Bronchial epithelial cell (primary cell): ENCODE results near the gene MEDAG. TPM values are rescaled to one million over a fixed set of nuclear protein-coding genes. Genes with fewer than 3 reads are reported as not detected.
"Not testable (repeated sequence)": the region's sequence is repeated elsewhere in the genome, so short reads cannot be mapped to it uniquely, and the experiment has no call there.

ENCODE experiments used
- DNase-seq: peaks from one replicate; pipeline ENCODE4 v3.0.0-alpha.2; 2010; ENCODE audit warnings: low read depth
- FAIRE-seq: peaks from 2 replicates; lab custom pipeline; 2011; peaks lifted over from hg19 to GRCh38; lab: Jason Lieb, UNC
- H3K27me3 ChIP-seq: 2 replicates; pipeline ENCODE4 v1.5.1; 2011; ENCODE audit warnings: low read length; ENCODE audit not compliant: control insufficient read depth, insufficient read depth
- H3K36me3 ChIP-seq: 2 replicates; pipeline ENCODE4 v1.5.1; 2011; ENCODE audit warnings: low read length; ENCODE audit not compliant: control insufficient read depth, insufficient read depth
- H3K4me3 ChIP-seq: 2 replicates; pipeline ENCODE4 v1.5.1; 2011; ENCODE audit warnings: mild to moderate bottlenecking, low read depth, low read length, control low read depth
- total RNA-seq: library from RNA; depleted of rRNA; stranded (reverse); fragments of >200 nt; gene quantifications from 2 replicates; pipeline ENCODE4 v1.2.1, GENCODE V29; 2014
- TF ChIP-seq, protein P1 (sequence below): IDR thresholded peaks from 2 replicates; pipeline ENCODE4 v1.5.1; 2011; ENCODE audit warnings: mild to moderate bottlenecking, moderate library complexity, low read length, control low read depth, inconsistent platforms; ENCODE audit not compliant: insufficient read depth, severe bottlenecking

The MEDAG gene
- total RNA-seq, 1 donor from 2014 or later: 0.53 TPM

DNA sequence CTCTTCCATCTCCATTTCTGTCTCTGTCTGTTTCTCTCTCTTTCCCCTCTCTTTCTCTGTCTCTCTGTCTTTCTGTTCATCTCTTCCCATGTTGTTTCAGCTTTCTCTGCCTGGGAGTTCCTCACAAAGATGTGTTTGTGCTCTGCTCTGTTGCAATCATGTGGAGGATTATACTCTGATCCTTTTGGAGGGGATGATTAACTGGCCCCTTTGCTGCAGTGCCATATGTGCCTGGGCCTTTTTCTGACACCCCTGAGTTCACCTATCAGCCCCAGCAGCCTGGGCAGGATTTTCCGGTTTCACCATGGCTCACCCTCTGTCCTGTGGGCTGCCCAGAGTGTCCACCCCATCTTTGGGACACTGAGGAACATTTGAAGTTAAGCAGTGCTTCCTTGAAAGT, 17.3 kb downstream of the MEDAG start:
- H3K4me3 ChIP-seq: no peak overlapping the region
- no peaks in the 10 kb centered on the region for H3K27me3 ChIP-seq
- no peak for FAIRE-seq
- no peaks in the 10 kb centered on the region for H3K36me3 ChIP-seq
- TF ChIP-seq, protein P1, sequence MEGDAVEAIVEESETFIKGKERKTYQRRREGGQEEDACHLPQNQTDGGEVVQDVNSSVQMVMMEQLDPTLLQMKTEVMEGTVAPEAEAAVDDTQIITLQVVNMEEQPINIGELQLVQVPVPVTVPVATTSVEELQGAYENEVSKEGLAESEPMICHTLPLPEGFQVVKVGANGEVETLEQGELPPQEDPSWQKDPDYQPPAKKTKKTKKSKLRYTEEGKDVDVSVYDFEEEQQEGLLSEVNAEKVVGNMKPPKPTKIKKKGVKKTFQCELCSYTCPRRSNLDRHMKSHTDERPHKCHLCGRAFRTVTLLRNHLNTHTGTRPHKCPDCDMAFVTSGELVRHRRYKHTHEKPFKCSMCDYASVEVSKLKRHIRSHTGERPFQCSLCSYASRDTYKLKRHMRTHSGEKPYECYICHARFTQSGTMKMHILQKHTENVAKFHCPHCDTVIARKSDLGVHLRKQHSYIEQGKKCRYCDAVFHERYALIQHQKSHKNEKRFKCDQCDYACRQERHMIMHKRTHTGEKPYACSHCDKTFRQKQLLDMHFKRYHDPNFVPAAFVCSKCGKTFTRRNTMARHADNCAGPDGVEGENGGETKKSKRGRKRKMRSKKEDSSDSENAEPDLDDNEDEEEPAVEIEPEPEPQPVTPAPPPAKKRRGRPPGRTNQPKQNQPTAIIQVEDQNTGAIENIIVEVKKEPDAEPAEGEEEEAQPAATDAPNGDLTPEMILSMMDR: no peak
- peak; percentile 15 for DNase-seq

DNA sequence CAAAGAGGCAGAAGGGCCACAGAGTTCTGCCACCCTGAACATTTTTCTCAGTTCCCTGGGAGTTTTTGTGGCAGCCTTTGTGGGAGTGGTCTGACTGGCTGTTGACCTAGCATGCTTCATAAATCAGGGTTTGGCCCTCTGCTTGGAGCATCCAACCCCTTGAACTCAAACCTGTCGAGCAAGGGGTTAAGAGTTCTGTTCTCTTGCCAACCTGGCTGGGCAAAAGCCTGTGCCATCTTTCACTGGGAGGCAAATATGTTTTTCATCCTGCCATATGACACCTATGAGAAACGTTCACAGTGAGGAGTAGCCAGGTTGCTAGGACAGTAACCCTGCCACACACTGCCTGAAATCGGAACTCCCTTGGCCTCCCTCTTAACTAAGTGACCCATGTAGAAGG, 18.6 kb downstream of the MEDAG start:
- Histone ChIP-seq H3K36me3 (no peaks in the 10 kb centered on the region), H3K27me3 (no peaks in the 10 kb centered on the region), H3K4me3 (no peak overlapping the region)
- FAIRE-seq: no peak
- TF ChIP-seq, protein P1: no peak
- DNase-seq: no peak

DNA sequence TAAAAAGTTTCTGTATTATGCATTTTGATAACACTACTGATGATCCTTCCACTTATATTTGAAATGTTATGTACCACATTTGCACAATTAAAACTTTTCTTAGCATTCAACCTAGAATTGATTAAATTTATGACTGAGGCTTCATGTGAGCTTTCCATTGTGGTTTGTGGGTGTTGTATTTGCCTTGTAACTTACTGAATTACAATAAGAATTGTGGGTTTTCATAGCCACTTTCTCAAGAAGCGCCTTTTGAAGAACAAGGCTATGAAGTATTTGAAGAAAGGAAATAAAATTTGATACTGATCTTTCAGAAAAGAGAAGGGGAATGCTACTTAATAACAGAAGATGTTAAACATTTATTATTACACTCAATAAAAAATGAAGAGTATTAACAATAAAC, 19.4 kb downstream of the MEDAG start:
- DNase-seq (no peak), FAIRE-seq (no peak)
- no peak overlapping the region for H3K4me3 ChIP-seq
- H3K36me3 ChIP-seq: no peaks in the 10 kb centered on the region
- TF ChIP-seq, protein P1: no peak
- no peaks in the 10 kb centered on the region for H3K27me3 ChIP-seq

DNA sequence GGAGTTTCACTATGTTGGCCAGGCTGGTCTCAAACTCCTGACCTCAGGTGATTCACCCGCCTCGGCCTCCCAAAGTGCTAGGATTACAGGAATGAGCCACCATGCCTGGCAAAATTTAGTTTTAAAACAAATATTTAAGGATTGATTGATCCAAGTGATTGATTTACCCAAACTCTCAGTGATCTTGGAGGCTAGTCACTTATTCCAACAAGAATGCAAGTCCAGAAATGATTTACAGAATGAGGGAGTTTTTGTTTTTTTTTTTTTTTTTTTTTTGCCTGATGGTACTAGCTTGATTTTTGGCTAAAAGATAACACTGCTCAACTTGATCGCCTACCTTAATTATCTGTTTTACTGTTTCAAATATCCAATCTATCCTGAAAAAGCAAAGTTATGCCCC, 20.7 kb downstream of the MEDAG start:
- Histone ChIP-seq H3K4me3 (no peak overlapping the region), H3K36me3 (no peaks in the 10 kb centered on the region), H3K27me3 (no peaks in the 10 kb centered on the region)
- TF ChIP-seq, protein P1: no peak
- no peak for DNase-seq
- FAIRE-seq: no peak

DNA sequence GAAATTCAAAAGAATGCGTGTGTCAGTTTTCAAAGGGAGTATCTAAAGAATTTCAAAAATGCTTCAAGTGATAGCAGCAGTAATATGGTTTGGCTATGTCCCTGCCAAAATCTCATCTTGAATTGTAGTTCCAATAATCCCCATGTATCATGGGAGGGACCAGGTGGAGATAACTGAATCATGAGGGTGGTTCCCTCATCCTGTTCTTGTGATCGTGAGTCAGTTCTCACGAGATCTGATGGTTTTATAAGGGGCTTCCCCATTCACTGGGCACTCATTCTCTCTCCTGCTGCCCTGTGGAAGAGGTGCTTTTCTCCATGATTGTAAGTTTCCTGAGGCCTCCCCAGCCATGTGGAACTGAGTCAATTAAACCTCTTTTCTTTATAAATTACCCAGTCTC, 21.1 kb downstream of the MEDAG start:
- FAIRE-seq, H3K4me3 ChIP-seq, H3K27me3 ChIP-seq, H3K36me3 ChIP-seq: not testable (repeated sequence)
- DNase-seq: peak; percentile 55

DNA sequence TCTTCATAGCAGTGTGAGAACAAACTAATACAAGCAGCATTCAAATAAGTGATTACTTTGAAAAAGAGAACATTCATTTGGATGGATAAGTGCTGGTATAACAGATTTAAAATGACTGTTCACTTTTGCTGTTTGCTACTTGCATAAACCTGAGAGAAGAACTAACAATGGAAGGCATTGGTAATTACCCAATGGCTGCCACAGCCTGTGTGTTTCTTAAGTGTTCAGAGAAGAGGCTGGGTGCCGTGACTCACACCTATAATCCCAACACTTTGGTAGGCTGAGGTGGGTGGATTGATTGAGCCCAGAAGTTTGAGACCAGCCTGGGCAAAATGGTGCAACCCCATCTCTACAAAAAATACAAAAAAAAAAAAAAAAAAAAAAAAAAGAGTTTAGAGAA, 21.5 kb downstream of the MEDAG start:
- H3K27me3 ChIP-seq: no peaks in the 10 kb centered on the region
- TF ChIP-seq, protein P1: no peak
- H3K4me3 ChIP-seq: no peak overlapping the region
- DNase-seq (peak; percentile 69), FAIRE-seq (no peak)
- no peaks in the 10 kb centered on the region for H3K36me3 ChIP-seq
